ENCODE results near the gene ARID5B. TPM values are rescaled to one million over a fixed set of nuclear protein-coding genes. Genes with fewer than 3 reads are reported as not detected.

Gene ARID5B
- polyA plus RNA-seq, 1 of the 3 experiments (the other 2 are of a cell fraction), result 10.9 TPM

DNA sequence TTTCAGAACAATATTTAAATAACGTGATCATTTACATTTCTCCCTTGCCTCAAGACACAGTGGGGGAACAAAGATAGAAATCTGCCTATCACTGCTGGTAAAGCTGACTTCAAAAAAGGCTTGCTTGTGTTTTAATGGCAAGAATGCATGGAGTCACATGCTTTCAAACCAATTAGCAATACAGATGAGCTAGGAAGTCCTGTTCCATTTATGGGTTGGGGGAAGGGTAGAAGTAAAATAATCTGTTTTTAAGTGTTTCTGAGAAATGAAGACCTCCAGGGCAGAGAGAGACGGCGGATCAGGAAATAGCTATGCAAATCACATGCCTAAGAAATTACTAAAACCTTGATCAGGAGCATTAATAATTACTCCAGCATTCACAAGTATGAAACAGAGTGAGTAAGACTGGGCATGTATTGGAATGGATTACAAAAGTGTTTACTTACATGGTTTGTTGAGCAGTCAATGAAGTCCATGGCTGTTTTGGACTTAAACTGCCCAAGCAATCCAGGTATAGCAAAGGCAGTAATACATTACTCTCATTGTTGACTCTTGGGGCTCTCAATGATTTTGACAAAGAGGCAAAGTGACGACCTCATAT is 142.0 kb downstream of the ARID5B start (continued):
- TF ChIP-seq, protein P1, sequence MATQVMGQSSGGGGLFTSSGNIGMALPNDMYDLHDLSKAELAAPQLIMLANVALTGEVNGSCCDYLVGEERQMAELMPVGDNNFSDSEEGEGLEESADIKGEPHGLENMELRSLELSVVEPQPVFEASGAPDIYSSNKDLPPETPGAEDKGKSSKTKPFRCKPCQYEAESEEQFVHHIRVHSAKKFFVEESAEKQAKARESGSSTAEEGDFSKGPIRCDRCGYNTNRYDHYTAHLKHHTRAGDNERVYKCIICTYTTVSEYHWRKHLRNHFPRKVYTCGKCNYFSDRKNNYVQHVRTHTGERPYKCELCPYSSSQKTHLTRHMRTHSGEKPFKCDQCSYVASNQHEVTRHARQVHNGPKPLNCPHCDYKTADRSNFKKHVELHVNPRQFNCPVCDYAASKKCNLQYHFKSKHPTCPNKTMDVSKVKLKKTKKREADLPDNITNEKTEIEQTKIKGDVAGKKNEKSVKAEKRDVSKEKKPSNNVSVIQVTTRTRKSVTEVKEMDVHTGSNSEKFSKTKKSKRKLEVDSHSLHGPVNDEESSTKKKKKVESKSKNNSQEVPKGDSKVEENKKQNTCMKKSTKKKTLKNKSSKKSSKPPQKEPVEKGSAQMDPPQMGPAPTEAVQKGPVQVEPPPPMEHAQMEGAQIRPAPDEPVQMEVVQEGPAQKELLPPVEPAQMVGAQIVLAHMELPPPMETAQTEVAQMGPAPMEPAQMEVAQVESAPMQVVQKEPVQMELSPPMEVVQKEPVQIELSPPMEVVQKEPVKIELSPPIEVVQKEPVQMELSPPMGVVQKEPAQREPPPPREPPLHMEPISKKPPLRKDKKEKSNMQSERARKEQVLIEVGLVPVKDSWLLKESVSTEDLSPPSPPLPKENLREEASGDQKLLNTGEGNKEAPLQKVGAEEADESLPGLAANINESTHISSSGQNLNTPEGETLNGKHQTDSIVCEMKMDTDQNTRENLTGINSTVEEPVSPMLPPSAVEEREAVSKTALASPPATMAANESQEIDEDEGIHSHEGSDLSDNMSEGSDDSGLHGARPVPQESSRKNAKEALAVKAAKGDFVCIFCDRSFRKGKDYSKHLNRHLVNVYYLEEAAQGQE (IDR thresholded peaks at IDR 0.05; ENCODE audit: low read depth, low read length), result no peak
- TF ChIP-seq, protein P2, sequence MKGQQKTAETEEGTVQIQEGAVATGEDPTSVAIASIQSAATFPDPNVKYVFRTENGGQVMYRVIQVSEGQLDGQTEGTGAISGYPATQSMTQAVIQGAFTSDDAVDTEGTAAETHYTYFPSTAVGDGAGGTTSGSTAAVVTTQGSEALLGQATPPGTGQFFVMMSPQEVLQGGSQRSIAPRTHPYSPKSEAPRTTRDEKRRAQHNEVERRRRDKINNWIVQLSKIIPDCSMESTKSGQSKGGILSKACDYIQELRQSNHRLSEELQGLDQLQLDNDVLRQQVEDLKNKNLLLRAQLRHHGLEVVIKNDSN (IDR thresholded peaks at IDR 0.05; ENCODE audit: borderline replicate concordance, low read depth), result 0 out of 2 replicates have a peak, but pooled peaks have one; percentile 20
- TF ChIP-seq RFX5 (IDR thresholded peaks at IDR 0.05; ENCODE audit: low read length) (no peak), TCF12 (IDR thresholded peaks at IDR 0.05) (peak; percentile 58; the same call in 1 of the 2 replicates), FOXM1 (IDR thresholded peaks at IDR 0.05; ENCODE audit: low read depth) (no peak), GATA2 (CRISPR knock-in tag; IDR thresholded peaks at IDR 0.05) (no peak), EP300 (IDR thresholded peaks at IDR 0.05; ENCODE audit: borderline replicate concordance in 1 of 2, low read depth in 1 of 2, low read length in 1 of 2) (peak in 1 of 2 experiments; percentile 83; a peak in 2 of 4 replicates), YY1 (IDR thresholded peaks at IDR 0.05; ENCODE audit: low read depth) (no peak), EZH2phosphoT487 (IDR thresholded peaks at IDR 0.05; ENCODE audit: borderline replicate concordance, low read depth) (no peak), SMC3 (IDR thresholded peaks at IDR 0.05; ENCODE audit: low read depth, low read length) (no peak), POLR2AphosphoS5 (IDR thresholded peaks at IDR 0.05; ENCODE audit: low read depth, low read length) (no peak), NFIC (IDR thresholded peaks at IDR 0.05; ENCODE audit: borderline replicate concordance) (no peak; the same call in 1 of the 2 replicates), RAD21 (IDR thresholded peaks at IDR 0.05; ENCODE audit: low read length) (no peak), SIN3A (IDR thresholded peaks at IDR 0.05; ENCODE audit: borderline replicate concordance, low read depth, low read length) (no peak), TAF1 (IDR thresholded peaks at IDR 0.05; ENCODE audit: borderline replicate concordance, low read depth, low read length) (no peak), TEAD4 (IDR thresholded peaks at IDR 0.05; ENCODE audit: borderline replicate concordance, insufficient read depth) (peak; percentile 28; the same call in 1 of the 2 replicates), ELF1 (IDR thresholded peaks at IDR 0.05) (no peak), RXRA (IDR thresholded peaks at IDR 0.05; ENCODE audit: borderline replicate concordance, low read depth) (no peak)
- TF ChIP-seq, protein P3, sequence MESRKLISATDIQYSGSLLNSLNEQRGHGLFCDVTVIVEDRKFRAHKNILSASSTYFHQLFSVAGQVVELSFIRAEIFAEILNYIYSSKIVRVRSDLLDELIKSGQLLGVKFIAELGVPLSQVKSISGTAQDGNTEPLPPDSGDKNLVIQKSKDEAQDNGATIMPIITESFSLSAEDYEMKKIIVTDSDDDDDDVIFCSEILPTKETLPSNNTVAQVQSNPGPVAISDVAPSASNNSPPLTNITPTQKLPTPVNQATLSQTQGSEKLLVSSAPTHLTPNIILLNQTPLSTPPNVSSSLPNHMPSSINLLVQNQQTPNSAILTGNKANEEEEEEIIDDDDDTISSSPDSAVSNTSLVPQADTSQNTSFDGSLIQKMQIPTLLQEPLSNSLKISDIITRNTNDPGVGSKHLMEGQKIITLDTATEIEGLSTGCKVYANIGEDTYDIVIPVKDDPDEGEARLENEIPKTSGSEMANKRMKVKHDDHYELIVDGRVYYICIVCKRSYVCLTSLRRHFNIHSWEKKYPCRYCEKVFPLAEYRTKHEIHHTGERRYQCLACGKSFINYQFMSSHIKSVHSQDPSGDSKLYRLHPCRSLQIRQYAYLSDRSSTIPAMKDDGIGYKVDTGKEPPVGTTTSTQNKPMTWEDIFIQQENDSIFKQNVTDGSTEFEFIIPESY (IDR thresholded peaks at IDR 0.05; ENCODE audit: borderline replicate concordance, low read depth), result no peak
- TF ChIP-seq, protein P4, sequence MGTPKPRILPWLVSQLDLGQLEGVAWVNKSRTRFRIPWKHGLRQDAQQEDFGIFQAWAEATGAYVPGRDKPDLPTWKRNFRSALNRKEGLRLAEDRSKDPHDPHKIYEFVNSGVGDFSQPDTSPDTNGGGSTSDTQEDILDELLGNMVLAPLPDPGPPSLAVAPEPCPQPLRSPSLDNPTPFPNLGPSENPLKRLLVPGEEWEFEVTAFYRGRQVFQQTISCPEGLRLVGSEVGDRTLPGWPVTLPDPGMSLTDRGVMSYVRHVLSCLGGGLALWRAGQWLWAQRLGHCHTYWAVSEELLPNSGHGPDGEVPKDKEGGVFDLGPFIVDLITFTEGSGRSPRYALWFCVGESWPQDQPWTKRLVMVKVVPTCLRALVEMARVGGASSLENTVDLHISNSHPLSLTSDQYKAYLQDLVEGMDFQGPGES (IDR thresholded peaks at IDR 0.05; ENCODE audit: low read depth, low read length), result no peak
- TF ChIP-seq, protein P5, sequence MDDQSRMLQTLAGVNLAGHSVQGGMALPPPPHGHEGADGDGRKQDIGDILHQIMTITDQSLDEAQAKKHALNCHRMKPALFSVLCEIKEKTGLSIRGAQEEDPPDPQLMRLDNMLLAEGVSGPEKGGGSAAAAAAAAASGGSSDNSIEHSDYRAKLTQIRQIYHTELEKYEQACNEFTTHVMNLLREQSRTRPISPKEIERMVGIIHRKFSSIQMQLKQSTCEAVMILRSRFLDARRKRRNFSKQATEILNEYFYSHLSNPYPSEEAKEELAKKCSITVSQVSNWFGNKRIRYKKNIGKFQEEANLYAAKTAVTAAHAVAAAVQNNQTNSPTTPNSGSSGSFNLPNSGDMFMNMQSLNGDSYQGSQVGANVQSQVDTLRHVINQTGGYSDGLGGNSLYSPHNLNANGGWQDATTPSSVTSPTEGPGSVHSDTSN (IDR thresholded peaks at IDR 0.05), result peak; percentile 35; the same call in 1 of the 2 replicates
- TF ChIP-seq, protein P6, sequence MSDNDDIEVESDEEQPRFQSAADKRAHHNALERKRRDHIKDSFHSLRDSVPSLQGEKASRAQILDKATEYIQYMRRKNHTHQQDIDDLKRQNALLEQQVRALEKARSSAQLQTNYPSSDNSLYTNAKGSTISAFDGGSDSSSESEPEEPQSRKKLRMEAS (IDR thresholded peaks at IDR 0.05; ENCODE audit: low read depth), result 0 out of 2 replicates have a peak, but pooled peaks have one; percentile 56
